Activated naive CD8-positive, alpha-beta T cell (primary cell): Measurements from ENCODE around the gene SERPINC1.
A peak's percentile ranks its signal among the peaks of the same experiment; 100 is the strongest.
"Not testable (repeated sequence)": the region's sequence is repeated elsewhere in the genome, so short reads cannot be mapped to it uniquely, and the experiment has no call there.

Source experiments
- H3K27ac Mint-ChIP-seq: one replicate; pipeline ENCODE4 v1.8.0; 2021; ENCODE audit warnings: mixed read lengths
- H3K27me3 Mint-ChIP-seq: one replicate; pipeline ENCODE4 v1.8.0; 2021; ENCODE audit warnings: mixed read lengths
- H3K36me3 Mint-ChIP-seq: one replicate; pipeline ENCODE4 v1.8.0; 2021; ENCODE audit warnings: mixed read lengths
- H3K4me1 Mint-ChIP-seq: one replicate; pipeline ENCODE4 v1.8.0; 2021; ENCODE audit warnings: low read depth, mixed read lengths
- H3K4me3 Mint-ChIP-seq: one replicate; pipeline ENCODE4 v1.8.0; 2021; ENCODE audit warnings: mild to moderate bottlenecking, mixed read lengths
- H3K9me3 Mint-ChIP-seq: one replicate; pipeline ENCODE4 v1.8.0; 2021; ENCODE audit warnings: low read depth, mixed read lengths

Gene SERPINC1

DNA sequence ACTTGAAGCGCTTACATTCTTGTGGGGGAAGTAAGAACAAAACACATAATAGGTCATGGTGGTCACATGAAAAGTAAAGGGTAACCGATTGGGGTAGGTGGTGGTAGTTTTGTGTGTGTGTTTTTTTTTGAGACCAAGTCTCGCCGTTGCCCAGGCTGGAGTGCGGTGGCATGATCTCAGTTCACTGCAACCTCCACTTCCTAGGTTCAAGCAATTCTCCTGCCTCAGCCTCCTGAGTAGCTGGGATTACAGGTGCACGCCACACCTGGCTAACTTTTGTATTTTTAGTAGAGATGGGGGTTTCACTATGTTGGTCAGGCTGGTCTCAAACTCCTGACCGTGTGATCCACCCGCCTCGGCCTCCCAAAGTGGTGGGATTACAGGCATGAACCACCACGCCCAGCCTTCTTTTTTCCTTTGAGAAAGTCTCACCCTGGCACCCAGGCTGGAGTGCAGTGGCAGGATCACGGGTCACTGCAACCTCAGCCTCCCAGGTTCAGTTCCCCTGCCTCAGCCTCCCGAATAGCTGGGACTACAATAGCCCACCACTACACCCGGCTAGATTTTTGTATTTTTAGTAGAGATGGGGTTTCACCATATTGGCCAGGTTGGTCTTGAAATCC lies 54.9 kb downstream of the SERPINC1 start:
- not testable (repeated sequence) for H3K27me3 Mint-ChIP-seq, H3K9me3 Mint-ChIP-seq
- Mint-ChIP-seq H3K4me1 (peaks cover 33% of the 10 kb centered on the region), H3K27ac (peak overlapping the region; percentile 86), H3K4me3 (peak overlapping the region; percentile 99), H3K36me3 (peaks cover 30% of the 10 kb centered on the region)

GRCh38 chr1:173861731-173862145 lies 55.4 kb downstream of the SERPINC1 start:
- H3K4me3 Mint-ChIP-seq: peak overlapping the region; percentile 38
- peaks cover 28% of the 10 kb centered on the region for H3K36me3 Mint-ChIP-seq
- H3K9me3 Mint-ChIP-seq: no peaks in the 10 kb centered on the region
- H3K27me3 Mint-ChIP-seq: no peaks in the 10 kb centered on the region
- H3K4me1 Mint-ChIP-seq: peaks cover 32% of the 10 kb centered on the region
- peak overlapping the region; percentile 64 for H3K27ac Mint-ChIP-seq

- H3K4me1 Mint-ChIP-seq: peaks cover 19% of the 10 kb centered on the region
- peak overlapping the region; percentile 8 for H3K27ac Mint-ChIP-seq
- H3K27me3 Mint-ChIP-seq: no peaks in the 10 kb centered on the region
- no peak overlapping the region for H3K4me3 Mint-ChIP-seq
- no peaks in the 10 kb centered on the region for H3K9me3 Mint-ChIP-seq
- H3K36me3 Mint-ChIP-seq: peaks cover 14% of the 10 kb centered on the region
Measured at GRCh38 chr1:173860065-173860464, 57.1 kb downstream of the SERPINC1 start.

DNA sequence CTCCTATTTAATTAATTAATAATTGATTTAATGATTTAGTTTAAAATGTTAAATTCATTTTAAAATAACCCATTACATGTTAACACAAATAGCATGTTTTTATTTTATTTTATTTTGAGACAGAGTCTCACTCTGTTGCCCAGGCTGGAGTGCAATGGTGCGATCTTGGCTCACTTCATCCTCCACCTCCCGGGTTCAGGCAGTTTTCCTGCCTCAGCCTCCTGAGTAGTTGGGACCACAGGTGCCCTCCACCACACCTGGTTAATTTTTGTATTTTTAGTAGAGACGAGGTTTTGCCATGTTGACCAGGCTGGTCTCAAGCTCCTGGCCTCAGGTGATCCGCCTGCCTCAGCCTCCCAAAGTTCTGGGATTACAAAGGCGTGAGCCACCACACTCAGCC lies 57.6 kb downstream of the SERPINC1 start:
- H3K27me3 Mint-ChIP-seq, H3K4me3 Mint-ChIP-seq, H3K27ac Mint-ChIP-seq, H3K9me3 Mint-ChIP-seq: not testable (repeated sequence)
- H3K36me3 Mint-ChIP-seq: peaks cover 12% of the 10 kb centered on the region
- peaks cover 17% of the 10 kb centered on the region for H3K4me1 Mint-ChIP-seq

DNA sequence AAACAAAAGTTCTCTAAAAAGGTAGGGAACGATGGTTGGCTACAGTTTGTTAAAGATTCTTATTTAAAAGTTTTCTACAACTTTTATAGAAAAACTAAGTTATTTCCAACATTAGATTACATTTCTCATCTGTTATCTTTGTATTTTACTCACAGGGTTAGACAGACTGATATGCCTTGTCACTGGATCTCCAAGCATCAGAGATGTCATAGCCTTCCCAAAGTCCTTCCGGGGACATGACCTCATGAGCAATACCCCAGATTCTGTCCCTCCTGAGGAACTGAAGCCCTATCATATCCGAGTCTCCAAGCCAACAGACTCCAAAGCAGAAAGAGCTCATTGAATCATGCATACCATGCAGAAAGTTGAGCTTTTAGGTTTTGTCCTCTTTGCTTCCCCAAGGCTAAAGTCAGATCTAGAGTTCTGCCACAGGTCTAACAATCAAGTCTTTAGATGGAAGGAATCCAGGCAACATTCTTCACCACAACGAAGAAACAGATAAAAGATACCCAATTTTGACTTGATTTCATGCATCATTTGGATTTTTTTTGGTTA lies 59.7 kb downstream of the SERPINC1 start:
- peak overlapping the region; percentile 58 for H3K27ac Mint-ChIP-seq
- H3K4me1 Mint-ChIP-seq: peaks cover 4% of the 10 kb centered on the region
- peaks cover 6% of the 10 kb centered on the region for H3K36me3 Mint-ChIP-seq
- no peaks in the 10 kb centered on the region for H3K27me3 Mint-ChIP-seq
- H3K4me3 Mint-ChIP-seq: no peak overlapping the region
- H3K9me3 Mint-ChIP-seq: no peaks in the 10 kb centered on the region

DNA sequence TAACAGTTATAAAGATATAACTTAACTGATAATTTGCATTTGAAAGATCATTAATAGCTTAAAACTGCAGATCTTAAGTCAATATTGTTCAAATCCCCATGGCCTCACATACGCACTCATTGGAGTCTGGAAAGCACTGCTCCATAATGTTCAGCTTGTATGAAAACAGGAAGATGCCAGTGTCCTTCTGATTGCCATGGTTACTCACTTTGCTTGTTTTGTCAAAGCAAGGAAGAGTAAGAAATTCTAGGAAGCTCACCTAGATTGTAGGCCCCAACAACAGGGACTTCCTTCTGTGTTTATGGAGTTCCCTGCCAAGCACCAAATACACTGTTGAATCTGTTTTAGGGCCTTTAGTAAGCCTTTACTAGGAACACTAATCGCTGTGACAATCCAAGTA lies 60.2 kb downstream of the SERPINC1 start:
- no peak overlapping the region for H3K4me3 Mint-ChIP-seq
- H3K4me1 Mint-ChIP-seq: peaks cover 4% of the 10 kb centered on the region
- H3K27ac Mint-ChIP-seq: no peak overlapping the region
- H3K36me3 Mint-ChIP-seq: peaks cover 6% of the 10 kb centered on the region
- H3K9me3 Mint-ChIP-seq: no peaks in the 10 kb centered on the region
- H3K27me3 Mint-ChIP-seq: no peaks in the 10 kb centered on the region

GRCh38 chr1:173856014-173856413 lies 61.1 kb downstream of the SERPINC1 start:
- Mint-ChIP-seq H3K4me1 (peaks cover 2% of the 10 kb centered on the region), H3K36me3 (peaks cover 6% of the 10 kb centered on the region), H3K9me3 (no peaks in the 10 kb centered on the region), H3K27ac (no peak overlapping the region), H3K4me3 (no peak overlapping the region), H3K27me3 (no peaks in the 10 kb centered on the region)
